ENCODE data around the gene TMEM272. TPM values are rescaled to one million over a fixed set of nuclear protein-coding genes. Genes with fewer than 3 reads are reported as not detected.

TMEM272 gene
- total RNA-seq, 1 donor from 2014 or later = not detected

DNA sequence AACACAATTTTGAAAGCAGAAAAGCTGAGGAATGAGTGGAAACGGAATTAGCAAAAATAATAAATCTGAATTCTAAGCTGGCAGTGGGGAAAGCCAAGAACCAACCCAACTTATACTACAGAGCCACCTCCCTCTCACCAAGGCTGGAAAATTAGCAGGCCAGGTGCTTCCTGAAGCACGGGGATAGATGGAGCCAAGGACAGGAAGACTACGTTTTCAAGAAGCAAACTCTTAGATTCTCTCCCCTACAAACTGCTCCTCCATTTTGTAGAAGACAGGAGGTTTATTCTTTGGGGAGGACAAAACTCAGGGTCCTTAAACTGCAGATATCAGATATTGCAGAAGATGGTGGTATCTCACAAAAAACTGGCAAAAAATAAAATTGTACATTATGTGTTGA, 25.6 kb upstream of the TMEM272 start:
- Mint-ChIP-seq H3K27ac (no peak overlapping the region), H3K27me3 (ENCODE audit: insufficient read depth, low read depth) (peaks cover 7% of the 10 kb centered on the region), H3K4me3 (no peak overlapping the region), H3K4me1 (peaks cover 19% of the 10 kb centered on the region), H3K36me3 (peaks cover 1% of the 10 kb centered on the region), H3K9me3 (peaks cover 3% of the 10 kb centered on the region)
- Histone ChIP-seq H3F3A (ENCODE audit: low read depth) (no peaks in the 10 kb centered on the region), H3K4me1 (peaks cover 7% of the 10 kb centered on the region), H3K4me3 (no peak overlapping the region), H2AFZ (replicated peaks) (no peak overlapping the region), H3K79me2 (ENCODE audit: low read depth) (no peaks in the 10 kb centered on the region), H3K27me3 (no peaks in the 10 kb centered on the region), H4K20me1 (ENCODE audit: low read depth) (no peaks in the 10 kb centered on the region), H3K9me3 (ENCODE audit: low read depth) (no peaks in the 10 kb centered on the region), H3K4me2 (no peak overlapping the region), H3K36me3 (no peaks in the 10 kb centered on the region), H3K27ac (no peak overlapping the region), H3K9ac (no peak overlapping the region)
- no peak for TF ChIP-seq EZH2phosphoT487 (IDR thresholded peaks at IDR 0.05)
- TF ChIP-seq EZH2 (IDR thresholded peaks at IDR 0.05) = no peak
- TF ChIP-seq, protein P1, sequence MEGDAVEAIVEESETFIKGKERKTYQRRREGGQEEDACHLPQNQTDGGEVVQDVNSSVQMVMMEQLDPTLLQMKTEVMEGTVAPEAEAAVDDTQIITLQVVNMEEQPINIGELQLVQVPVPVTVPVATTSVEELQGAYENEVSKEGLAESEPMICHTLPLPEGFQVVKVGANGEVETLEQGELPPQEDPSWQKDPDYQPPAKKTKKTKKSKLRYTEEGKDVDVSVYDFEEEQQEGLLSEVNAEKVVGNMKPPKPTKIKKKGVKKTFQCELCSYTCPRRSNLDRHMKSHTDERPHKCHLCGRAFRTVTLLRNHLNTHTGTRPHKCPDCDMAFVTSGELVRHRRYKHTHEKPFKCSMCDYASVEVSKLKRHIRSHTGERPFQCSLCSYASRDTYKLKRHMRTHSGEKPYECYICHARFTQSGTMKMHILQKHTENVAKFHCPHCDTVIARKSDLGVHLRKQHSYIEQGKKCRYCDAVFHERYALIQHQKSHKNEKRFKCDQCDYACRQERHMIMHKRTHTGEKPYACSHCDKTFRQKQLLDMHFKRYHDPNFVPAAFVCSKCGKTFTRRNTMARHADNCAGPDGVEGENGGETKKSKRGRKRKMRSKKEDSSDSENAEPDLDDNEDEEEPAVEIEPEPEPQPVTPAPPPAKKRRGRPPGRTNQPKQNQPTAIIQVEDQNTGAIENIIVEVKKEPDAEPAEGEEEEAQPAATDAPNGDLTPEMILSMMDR (IDR thresholded peaks at IDR 0.05) = no peak
- DNase-seq (ENCODE audit: low spot score) = no peak

GRCh38 chr13:51869916-51870315, 24.9 kb upstream of the TMEM272 start:
- Mint-ChIP-seq H3K27ac (no peak overlapping the region), H3K4me3 (no peak overlapping the region), H3K9me3 (peaks cover 3% of the 10 kb centered on the region), H3K27me3 (ENCODE audit: insufficient read depth, low read depth) (peaks cover 8% of the 10 kb centered on the region), H3K36me3 (peaks cover 1% of the 10 kb centered on the region), H3K4me1 (peaks cover 17% of the 10 kb centered on the region)
- Histone ChIP-seq H3F3A (ENCODE audit: low read depth) (no peaks in the 10 kb centered on the region), H3K4me1 (peaks cover 5% of the 10 kb centered on the region), H3K27me3 (no peaks in the 10 kb centered on the region), H3K4me3 (no peak overlapping the region), H3K79me2 (ENCODE audit: low read depth) (no peaks in the 10 kb centered on the region), H3K4me2 (no peak overlapping the region), H3K9me3 (ENCODE audit: low read depth) (no peaks in the 10 kb centered on the region), H2AFZ (replicated peaks) (no peak overlapping the region), H3K36me3 (no peaks in the 10 kb centered on the region), H4K20me1 (ENCODE audit: low read depth) (no peaks in the 10 kb centered on the region), H3K9ac (no peak overlapping the region), H3K27ac (no peak overlapping the region)
- no peak for TF ChIP-seq EZH2phosphoT487 (IDR thresholded peaks at IDR 0.05)
- TF ChIP-seq, protein P1 (IDR thresholded peaks at IDR 0.05) = no peak
- TF ChIP-seq EZH2 (IDR thresholded peaks at IDR 0.05) = no peak
- DNase-seq (ENCODE audit: low spot score) = no peak

DNA sequence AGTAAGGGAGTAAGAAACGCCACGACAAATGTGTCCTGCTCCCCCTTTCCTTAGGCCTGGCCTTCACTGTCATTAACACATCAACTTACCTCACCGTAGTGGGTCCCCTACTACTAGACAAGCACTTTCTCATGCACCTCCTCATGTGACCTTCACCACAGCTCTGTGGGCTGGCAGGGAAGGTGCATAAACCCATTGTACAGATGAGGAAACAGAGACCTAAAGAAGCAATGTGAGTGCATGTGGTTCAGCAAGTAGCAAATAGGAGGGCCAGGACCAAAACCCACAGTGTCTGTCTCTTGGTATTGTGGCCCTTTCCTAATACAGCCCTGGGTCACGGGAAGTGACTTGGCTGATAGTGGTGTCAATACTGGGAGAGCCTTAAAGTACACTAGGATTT, 22.1 kb upstream of the TMEM272 start:
- Histone ChIP-seq H2AFZ (replicated peaks) (no peak overlapping the region), H3K27ac (no peak overlapping the region), H3K36me3 (no peaks in the 10 kb centered on the region), H4K20me1 (ENCODE audit: low read depth) (no peaks in the 10 kb centered on the region), H3K4me2 (no peak overlapping the region), H3K9me3 (ENCODE audit: low read depth) (no peaks in the 10 kb centered on the region), H3F3A (ENCODE audit: low read depth) (no peaks in the 10 kb centered on the region), H3K9ac (no peak overlapping the region), H3K4me3 (no peak overlapping the region), H3K4me1 (no peaks in the 10 kb centered on the region), H3K79me2 (ENCODE audit: low read depth) (no peaks in the 10 kb centered on the region), H3K27me3 (no peaks in the 10 kb centered on the region)
- Mint-ChIP-seq H3K9me3 (no peaks in the 10 kb centered on the region), H3K36me3 (peaks cover 1% of the 10 kb centered on the region), H3K4me1 (peaks cover 4% of the 10 kb centered on the region), H3K27ac (no peak overlapping the region), H3K27me3 (ENCODE audit: insufficient read depth, low read depth) (peaks cover 12% of the 10 kb centered on the region), H3K4me3 (no peak overlapping the region)
- DNase-seq (ENCODE audit: low spot score) = no peak
- TF ChIP-seq, protein P1 (IDR thresholded peaks at IDR 0.05) = no peak
- no peak for TF ChIP-seq EZH2 (IDR thresholded peaks at IDR 0.05)
- no peak for TF ChIP-seq EZH2phosphoT487 (IDR thresholded peaks at IDR 0.05)
